CD4-positive, alpha-beta T cell treated with Interleukin-4 for 1 hour (primary cell): Measurements from ENCODE around the gene FBXL20.
"Not testable (repeated sequence)": the region's sequence is repeated elsewhere in the genome, so short reads cannot be mapped to it uniquely, and the experiment has no call there.

ENCODE experiments used
- DNase-seq, 2 donors: peaks; one replicate each; pipeline ENCODE4 v3.0.0-alpha.2; 2020 to 2022

FBXL20 gene

DNA sequence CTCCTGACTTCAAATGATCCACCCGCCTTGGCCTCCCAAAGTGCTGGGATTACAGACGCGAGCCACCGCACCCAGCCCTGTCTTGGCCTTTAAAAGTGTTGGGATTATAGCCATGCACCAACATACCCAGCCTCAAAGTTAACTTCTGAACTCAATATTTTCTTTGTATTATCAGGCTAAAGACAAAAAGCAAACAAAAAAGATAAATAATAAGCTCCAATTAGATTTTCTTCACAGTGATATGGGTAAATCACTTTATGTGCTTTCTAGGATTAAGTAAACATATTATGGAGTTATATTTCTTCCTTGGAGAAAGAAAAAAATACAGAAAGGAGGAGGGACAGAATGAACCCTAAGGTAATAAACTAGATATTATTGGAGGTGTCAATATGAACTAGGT lies 74.3 kb downstream of the FBXL20 start:
- DNase-seq = no peak

- DNase-seq = no peak
Measured at GRCh38 chr17:39325528-39326240, 75.7 kb downstream of the FBXL20 start.

DNA sequence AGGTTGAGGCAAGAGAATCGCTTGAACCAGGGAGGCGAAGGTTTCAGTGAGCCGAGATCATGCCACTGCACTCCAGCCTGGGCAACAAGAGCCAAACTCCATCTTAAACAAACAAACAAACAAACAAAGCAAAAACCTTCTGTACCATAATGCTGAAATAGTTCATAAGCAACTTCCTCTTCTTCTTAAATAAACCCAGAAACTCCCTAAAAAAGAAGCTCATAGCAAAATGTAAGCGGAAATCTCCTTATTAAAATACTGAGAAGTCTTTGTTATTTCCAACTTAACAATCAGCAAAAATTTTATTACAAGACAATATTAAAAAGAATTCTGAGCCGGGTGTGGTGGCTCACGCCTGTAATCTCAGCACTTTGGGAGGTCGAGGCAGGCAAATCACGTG lies 82.8 kb downstream of the FBXL20 start:
- DNase-seq = no peak

GRCh38 chr17:39306509-39307212 lies 94.8 kb downstream of the FBXL20 start:
- no peak for DNase-seq

GRCh38 chr17:39305978-39306377 lies 95.4 kb downstream of the FBXL20 start:
- DNase-seq = no peak

DNA sequence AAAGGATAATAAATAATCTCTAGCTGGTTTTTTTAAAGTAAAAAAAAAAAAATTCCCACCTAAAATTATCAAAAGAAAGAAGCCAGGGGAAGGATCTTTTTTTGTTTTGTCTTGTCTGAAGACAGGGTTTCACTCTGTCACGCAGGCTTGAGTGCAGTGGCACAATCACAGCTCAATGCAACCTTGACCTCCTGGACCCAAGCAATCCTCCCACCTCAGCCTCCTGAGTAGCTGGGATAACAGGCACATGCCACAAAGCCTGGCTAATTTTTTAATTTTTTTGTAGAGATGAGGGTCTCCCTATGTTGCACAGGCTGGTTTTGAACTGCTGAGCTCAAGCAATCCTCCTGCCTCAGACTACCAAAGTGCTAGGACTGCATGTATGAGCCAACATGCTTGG lies 97.2 kb downstream of the FBXL20 start:
- DNase-seq = no peak

DNA sequence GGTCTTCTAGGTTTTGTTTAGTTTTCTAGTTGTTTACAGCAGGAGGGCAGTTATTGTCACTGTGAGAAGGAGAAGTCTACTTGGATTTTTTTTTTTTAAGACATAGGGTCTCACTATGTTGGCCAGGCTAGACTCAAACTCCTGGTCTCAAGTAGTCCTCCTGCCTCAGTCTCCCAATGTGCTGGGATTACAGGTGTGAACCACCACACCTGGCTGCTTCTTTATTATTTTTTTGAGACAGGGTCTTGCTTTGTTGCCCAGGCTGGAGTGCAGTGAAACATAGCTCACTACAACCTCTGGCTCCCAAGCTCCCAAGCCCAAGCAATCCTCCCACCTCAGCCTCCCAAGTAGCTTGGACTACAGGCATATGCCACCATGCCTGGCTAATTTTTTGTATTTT lies 107.4 kb downstream of the FBXL20 start:
- no peak for DNase-seq

DNA sequence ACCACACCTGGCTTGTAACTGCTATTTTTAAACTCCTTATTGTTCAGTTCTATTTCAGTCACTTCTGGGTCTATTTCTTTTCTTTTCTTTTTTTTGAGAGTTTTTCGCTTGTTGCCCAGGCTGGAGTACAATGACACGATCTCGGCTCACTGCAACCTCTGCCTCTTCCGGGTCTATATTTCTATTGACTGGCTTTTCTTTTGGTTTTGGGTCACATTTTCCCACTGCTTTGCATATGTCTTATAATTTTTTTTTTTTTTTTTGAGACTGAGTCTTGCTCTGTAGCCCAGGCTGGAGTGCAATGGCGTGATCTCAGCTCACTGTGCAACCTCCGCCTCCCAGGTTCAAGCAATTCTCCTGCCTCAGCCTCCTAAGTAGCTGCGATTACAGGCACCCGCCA lies 108.9 kb downstream of the FBXL20 start:
- DNase-seq = not testable (repeated sequence)

DNA sequence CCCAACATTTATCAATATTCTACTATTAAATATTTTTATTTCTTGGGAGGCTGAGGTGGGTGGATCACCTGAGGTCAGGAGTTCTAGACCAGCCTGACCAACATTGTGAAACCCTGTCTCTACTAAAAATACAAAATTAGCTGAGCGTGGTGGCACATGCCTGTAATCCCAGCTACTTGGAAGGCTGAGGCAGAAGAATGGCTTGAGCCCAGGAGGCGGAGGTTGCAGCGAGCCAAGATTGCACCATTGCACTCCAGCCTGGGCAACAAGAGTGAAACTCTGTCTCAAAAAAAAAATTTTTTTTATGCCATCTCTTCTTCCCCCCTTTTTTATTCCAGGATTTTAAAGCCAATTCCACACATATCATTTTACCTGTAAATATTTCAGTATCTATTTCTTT lies 114.9 kb downstream of the FBXL20 start:
- DNase-seq = not testable (repeated sequence)

DNA sequence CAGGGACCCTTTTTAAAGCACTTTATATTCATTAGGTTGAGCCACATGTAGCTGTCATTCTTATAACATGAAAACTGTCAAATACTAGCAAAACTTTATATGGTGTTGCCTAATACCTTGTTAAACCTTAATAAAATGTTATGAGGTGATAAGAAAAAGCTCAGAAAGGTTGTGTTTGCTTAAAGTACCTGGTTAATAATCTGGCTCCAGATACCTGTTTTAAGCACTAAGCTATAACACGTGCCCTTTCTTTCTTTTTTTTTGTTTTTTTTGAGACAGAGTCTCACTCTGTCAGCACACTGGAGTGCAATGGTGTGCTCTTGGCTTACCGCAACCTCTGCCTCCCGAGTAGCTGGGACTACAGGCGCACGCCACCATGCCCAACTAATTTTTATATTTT lies 116.7 kb downstream of the FBXL20 start:
- no peak for DNase-seq

DNA sequence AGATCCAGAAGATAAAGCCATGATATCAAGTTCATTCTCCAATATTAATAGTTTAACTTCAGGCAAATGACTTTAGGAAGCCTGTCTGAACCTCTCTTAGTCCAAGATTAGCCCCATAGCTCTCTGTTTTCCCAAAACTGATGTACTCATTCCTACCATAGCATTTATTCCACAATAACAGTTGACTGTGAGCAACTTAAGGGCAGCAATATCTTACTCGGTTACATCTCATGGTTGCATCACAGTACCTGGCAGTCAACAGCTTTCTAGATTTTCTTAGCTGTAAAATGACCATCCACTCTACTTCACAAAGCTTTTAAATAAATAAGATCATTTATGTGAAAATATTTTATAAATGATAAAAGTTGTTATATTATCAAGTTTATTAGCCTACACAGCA lies 117.5 kb downstream of the FBXL20 start:
- DNase-seq = no peak

DNA sequence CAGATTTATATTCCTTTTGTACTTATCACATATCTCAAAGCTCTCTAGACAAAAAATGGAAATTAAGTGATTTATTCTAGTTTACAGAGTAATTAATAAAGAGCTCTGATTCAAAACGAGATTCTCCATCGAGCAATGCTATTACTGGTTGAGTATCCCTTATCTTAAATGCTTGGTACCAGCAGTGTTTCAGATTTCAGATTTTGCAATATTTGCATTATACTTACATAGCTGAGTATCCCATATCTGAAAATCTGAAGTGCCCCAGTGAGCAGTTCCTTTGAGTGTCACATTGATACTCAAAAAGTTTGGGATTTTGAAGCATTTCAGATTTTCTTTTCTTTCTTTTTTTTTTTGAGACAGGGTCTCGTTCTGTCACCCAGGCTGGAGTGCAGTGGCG lies 118.3 kb downstream of the FBXL20 start:
- no peak for DNase-seq

GRCh38 chr17:39281806-39282205 lies 119.6 kb downstream of the FBXL20 start:
- no peak for DNase-seq

DNA sequence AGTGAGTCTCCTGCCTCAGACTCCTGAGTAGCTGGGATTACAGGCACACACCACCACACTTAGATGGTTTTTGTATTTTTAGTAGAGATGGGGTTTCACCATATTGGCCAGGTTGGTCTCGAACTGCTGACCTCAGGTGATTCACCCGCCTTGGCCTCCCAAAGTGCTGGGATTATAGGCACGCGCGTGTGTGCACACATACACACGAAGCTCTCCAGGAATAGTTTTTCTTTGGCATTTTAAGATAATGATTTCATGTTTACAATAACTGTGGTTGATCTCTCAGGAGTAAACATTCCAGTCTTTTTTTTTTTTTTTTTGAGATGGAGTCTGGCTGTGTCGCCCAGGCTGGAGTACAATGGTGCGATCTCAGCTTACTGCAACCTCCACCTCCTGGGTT lies 123.2 kb downstream of the FBXL20 start:
- not testable (repeated sequence) for DNase-seq

- no peak for DNase-seq
Measured at GRCh38 chr17:39277110-39277509, 124.3 kb downstream of the FBXL20 start.

DNA sequence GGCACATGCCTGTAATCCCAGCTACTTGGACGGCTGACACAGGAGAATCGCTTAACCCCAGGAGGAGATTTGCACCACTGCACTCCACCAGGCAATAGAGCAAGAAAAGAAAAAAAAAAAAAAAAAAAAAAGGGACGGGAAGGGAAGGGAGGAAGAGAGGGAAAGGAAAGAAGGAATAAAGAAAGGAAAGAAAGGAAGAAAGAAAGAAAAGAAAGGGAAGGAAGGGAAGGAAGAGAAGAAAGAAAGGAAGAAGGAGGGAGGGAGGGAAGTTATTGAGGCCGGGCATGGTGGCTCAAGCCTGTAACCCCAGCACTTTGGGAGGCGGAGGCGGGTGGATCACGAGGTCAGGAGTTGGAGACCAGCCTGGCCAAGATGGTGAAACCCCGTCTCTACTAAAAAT lies 125.3 kb downstream of the FBXL20 start:
- no peak for DNase-seq

GRCh38 chr17:39271546-39271945 lies 129.9 kb downstream of the FBXL20 start:
- DNase-seq = no peak

DNA sequence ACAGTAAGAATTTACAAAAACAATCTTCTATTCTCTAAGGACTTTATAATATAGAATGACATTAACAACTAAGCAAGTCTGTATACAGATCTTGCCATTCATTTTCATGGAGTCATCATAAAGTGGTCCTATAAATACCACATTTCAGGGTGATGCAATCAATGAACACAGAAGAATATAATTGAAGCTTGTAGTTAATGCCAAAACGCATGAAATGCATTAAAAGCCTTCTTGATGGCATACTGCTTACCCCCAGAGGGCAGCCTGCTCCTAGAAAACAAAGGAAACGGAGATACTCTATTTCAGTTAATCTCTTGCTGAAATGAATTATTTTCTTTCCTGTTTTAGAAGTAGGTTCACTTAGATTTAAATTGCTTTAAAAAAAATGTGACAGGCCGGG lies 130.5 kb downstream of the FBXL20 start:
- no peak for DNase-seq

DNA sequence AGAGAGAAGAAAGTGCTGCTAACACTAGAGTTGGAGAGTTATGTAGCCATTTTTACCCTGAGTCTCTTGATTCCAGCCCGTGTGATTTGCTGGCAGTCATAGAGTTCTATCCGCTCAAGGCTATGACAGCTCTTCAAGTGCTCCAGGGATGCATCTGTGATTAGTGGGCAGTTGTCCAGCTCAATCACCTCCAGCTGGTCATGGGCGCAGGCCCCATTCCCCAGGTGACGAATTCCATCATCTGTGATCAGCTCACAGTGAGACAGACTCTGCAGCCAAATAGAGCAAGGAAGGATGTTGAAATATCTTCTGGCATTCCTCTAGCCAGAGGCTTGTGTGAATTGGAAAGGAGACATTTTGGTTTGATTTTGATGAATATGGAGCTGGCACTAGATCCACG lies 137.3 kb downstream of the FBXL20 start:
- DNase-seq = no peak

DNA sequence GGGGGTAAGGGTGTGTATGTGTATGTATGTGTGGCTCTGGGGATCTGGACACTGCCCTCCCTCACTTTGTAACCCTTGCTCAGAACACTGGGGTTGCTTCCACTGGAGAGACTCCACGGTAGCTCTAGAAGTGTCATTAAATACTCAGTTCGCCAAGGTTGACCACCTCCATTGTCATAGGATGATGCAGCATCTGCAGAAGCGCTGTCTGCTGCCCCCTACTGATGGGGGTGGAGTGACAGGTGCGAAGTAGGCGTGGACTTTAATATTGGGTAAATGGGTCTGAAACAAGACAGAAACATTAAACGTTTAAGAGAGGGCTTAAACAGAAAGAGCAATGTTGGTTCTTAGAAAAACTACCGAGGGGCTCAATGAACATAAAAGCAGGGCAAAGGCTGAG lies 140.1 kb downstream of the FBXL20 start:
- DNase-seq = peak in 1 of 2 donors; percentile 26

- no peak for DNase-seq
Measured at GRCh38 chr17:39252788-39253460, 148.5 kb downstream of the FBXL20 start.

DNA sequence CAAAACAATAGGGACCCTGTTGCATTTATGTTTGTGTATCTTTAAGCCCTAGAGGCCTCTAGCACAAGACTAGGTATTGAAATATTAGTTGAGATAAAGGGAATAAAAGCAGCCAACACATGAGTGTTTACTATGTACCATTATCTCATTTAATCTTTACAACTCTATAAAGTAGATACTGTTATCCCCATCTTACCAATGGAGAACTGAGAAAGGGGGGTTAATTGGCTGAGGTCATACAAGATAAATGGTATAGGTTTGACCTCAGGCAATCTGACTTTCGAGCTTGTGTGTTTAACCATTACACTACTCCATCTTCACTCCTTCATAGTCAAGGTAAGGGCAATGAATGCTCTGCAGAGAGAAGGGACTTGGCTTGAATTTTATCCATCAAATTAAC lies 149.4 kb downstream of the FBXL20 start:
- no peak for DNase-seq

DNA sequence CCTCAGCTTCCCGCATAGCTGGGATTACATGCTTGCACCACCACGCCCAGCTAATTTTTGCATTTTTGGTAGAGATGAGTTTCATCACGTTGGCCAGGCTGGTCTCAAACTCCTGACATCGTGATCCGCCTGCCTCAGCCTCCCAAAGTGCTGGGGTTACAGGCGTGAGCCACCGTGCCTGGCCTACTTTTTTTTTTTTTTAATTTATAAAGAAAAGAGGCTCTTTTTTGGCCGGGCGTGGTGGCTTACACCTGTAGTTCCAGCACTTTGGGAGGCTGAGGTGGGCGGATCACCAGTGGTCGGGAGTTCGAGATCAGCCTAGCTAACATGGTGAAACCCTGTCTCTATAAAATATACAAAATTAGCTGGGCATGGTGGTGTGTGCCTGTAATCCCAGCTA lies 151.3 kb downstream of the FBXL20 start:
- DNase-seq = not testable (repeated sequence)

- DNase-seq = no peak
Measured at GRCh38 chr17:39246274-39246673, 155.2 kb downstream of the FBXL20 start.
